Measurements from ENCODE around the gene CCDC40.
A peak's percentile ranks its signal among the peaks of the same experiment; 100 is the strongest.

CCDC40 gene

DNA sequence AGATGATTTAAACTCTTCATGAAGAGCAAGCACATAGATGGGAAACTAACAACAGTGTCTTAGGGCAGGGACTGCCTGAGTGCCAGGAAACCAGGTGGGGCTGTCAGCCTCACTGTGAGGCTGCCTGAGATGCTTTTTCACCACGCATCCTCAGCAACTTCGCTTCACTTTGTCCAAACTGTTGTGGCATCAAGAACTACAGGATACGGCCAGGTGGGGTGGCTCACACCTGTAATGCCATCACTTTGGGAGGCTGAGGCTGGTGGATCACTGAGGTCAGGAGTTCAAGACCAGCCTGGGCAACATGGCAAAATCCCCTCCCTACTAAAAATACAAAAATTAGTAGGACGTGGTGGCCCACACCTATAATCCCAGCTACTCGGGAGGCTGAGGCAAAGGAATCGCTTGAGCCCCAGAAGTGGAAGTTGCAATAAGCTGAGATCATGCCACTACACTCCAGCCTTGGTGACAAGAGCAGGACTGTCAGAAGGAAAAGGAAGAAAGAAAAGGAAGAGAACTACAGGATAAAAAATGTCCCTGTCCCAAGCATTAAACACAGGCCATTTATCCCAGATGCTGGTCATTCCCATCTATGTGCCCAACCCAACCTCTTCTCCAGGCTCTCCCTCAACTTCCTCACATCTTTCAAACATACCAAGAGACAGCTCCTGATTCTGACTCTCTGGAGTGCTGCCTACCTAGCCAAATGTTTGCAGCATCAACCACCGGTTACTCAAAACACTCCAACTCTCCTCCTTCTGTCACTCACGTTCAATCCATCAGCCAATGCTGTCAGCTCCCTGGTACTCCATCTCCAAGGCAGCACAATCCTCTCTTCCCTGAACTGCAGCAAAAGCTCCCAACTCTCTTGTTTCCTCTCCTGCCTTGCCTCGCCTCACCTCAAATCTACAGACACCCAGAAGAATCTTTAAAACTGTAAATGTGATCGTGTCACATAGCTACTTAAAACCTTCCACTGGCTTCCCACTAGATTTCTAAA, 108.9 kb downstream of the CCDC40 start:
- DNase-seq (ENCODE audit: extremely low read depth, low read depth), result no peak
- TF ChIP-seq, protein P1, sequence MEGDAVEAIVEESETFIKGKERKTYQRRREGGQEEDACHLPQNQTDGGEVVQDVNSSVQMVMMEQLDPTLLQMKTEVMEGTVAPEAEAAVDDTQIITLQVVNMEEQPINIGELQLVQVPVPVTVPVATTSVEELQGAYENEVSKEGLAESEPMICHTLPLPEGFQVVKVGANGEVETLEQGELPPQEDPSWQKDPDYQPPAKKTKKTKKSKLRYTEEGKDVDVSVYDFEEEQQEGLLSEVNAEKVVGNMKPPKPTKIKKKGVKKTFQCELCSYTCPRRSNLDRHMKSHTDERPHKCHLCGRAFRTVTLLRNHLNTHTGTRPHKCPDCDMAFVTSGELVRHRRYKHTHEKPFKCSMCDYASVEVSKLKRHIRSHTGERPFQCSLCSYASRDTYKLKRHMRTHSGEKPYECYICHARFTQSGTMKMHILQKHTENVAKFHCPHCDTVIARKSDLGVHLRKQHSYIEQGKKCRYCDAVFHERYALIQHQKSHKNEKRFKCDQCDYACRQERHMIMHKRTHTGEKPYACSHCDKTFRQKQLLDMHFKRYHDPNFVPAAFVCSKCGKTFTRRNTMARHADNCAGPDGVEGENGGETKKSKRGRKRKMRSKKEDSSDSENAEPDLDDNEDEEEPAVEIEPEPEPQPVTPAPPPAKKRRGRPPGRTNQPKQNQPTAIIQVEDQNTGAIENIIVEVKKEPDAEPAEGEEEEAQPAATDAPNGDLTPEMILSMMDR (IDR thresholded peaks at IDR 0.05; ENCODE audit: low read depth, low read length), result no peak

- no peak for DNase-seq (ENCODE audit: extremely low read depth, low read depth)
- TF ChIP-seq, protein P1 (IDR thresholded peaks at IDR 0.05; ENCODE audit: low read depth, low read length), result no peak
Measured at GRCh38 chr17:80146121-80147034, 109.9 kb downstream of the CCDC40 start.

GRCh38 chr17:80147035-80147822, 110.8 kb downstream of the CCDC40 start, which contains the start of gene EIF4A3:
Gene EIF4A3, minus strand, starts transcription at chr17:80147128. Its CDS starts 167 bp downstream, at chr17:80146961.
- TF ChIP-seq, protein P1 (IDR thresholded peaks at IDR 0.05; ENCODE audit: low read depth, low read length), result no peak
- DNase-seq (ENCODE audit: extremely low read depth, low read depth), result peak; percentile 99
